Activated naive CD8-positive, alpha-beta T cell (primary cell): ENCODE results near the gene CDPF1.

Experiments
- H3K27ac Mint-ChIP-seq: one replicate; pipeline ENCODE4 v1.8.0; 2021; ENCODE audit warnings: mixed read lengths
- H3K27me3 Mint-ChIP-seq: one replicate; pipeline ENCODE4 v1.8.0; 2021; ENCODE audit warnings: mixed read lengths
- H3K36me3 Mint-ChIP-seq: one replicate; pipeline ENCODE4 v1.8.0; 2021; ENCODE audit warnings: mixed read lengths
- H3K4me1 Mint-ChIP-seq: one replicate; pipeline ENCODE4 v1.8.0; 2021; ENCODE audit warnings: low read depth, mixed read lengths
- H3K4me3 Mint-ChIP-seq: one replicate; pipeline ENCODE4 v1.8.0; 2021; ENCODE audit warnings: mild to moderate bottlenecking, mixed read lengths
- H3K9me3 Mint-ChIP-seq: one replicate; pipeline ENCODE4 v1.8.0; 2021; ENCODE audit warnings: low read depth, mixed read lengths

Gene CDPF1, protein sequence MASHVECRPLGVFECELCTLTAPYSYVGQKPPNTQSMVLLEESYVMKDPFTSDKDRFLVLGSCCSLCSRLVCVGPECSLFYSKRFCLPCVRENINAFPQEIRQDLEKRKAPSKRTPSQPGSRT

GRCh38 chr22:46250035-46250782 lies at the start of gene CDPF1:
CDPF1 (minus strand) TSS chr22:46250293; CDS start chr22:46248284, 2,009 bp downstream.
- H3K4me1 Mint-ChIP-seq = peaks cover 27% of the 10 kb centered on the region
- peaks cover 2% of the 10 kb centered on the region for H3K36me3 Mint-ChIP-seq
- H3K27ac Mint-ChIP-seq = peak within 1 kb of the TSS; percentile 76
- no peaks in the 10 kb centered on the region for H3K9me3 Mint-ChIP-seq
- H3K4me3 Mint-ChIP-seq = peak within 1 kb of the TSS; percentile 81
- H3K27me3 Mint-ChIP-seq = no peaks in the 10 kb centered on the region

DNA sequence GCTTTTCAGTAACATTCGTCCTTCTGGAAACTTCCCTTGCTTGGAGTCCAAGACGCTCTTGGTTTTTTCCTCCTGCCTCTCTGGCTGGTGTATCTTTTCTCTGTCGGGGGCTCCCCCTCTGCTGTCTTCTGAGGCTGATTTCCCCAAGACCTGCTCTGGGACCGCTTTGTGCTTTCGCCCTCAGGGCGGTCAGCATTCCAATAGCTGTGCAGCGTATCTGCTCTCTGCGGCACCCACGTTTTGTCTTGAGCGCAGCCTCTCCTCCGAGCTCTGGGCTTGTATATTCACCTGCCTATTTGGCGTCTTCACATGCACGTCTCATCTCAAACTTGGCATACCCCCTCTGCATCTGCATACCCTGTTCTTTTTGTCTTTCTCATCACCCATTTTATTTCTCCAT lies 49.0 kb upstream of the CDPF1 start:
- H3K4me3 Mint-ChIP-seq = no peak overlapping the region
- peaks cover 17% of the 10 kb centered on the region for H3K4me1 Mint-ChIP-seq
- H3K9me3 Mint-ChIP-seq = no peaks in the 10 kb centered on the region
- H3K27me3 Mint-ChIP-seq = peaks cover 6% of the 10 kb centered on the region
- H3K27ac Mint-ChIP-seq = no peak overlapping the region
- H3K36me3 Mint-ChIP-seq = peaks cover 7% of the 10 kb centered on the region

DNA sequence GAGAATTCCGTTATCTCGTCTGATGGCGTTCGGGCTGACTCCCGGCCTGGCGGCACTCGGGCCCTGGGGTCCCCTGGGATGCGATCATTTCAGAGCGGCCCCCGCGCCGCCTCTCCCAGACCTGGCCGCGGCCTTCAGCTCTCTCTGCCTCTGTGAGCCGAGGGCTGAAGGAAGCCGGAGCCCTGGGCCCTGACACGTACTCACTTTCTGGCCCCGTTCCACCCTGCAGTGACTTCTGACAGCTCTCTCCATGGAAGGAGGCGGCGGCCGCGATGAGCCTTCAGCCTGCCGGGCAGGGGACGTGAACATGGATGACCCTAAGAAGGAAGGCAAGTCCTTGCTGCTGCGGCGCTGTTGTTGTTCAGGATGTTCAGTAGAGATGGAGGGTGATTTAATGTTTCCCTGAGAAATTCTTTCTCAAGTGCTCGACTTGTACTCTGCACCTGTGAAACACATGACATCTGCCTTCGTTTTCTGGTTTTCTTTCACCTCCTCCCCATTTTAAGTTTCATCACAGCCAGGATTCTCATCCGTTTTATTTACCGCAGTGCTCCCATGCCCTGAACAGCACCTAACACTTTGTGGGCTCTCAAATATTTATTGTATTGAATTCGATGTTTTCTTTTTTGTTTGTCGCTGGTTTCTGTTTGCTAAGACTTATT lies 47.2 kb upstream of the CDPF1 start:
- H3K4me1 Mint-ChIP-seq = peaks cover 17% of the 10 kb centered on the region
- H3K4me3 Mint-ChIP-seq = peak overlapping the region; percentile 89
- peaks cover 7% of the 10 kb centered on the region for H3K36me3 Mint-ChIP-seq
- peaks cover 6% of the 10 kb centered on the region for H3K27me3 Mint-ChIP-seq
- H3K27ac Mint-ChIP-seq = no peak overlapping the region
- no peaks in the 10 kb centered on the region for H3K9me3 Mint-ChIP-seq

DNA sequence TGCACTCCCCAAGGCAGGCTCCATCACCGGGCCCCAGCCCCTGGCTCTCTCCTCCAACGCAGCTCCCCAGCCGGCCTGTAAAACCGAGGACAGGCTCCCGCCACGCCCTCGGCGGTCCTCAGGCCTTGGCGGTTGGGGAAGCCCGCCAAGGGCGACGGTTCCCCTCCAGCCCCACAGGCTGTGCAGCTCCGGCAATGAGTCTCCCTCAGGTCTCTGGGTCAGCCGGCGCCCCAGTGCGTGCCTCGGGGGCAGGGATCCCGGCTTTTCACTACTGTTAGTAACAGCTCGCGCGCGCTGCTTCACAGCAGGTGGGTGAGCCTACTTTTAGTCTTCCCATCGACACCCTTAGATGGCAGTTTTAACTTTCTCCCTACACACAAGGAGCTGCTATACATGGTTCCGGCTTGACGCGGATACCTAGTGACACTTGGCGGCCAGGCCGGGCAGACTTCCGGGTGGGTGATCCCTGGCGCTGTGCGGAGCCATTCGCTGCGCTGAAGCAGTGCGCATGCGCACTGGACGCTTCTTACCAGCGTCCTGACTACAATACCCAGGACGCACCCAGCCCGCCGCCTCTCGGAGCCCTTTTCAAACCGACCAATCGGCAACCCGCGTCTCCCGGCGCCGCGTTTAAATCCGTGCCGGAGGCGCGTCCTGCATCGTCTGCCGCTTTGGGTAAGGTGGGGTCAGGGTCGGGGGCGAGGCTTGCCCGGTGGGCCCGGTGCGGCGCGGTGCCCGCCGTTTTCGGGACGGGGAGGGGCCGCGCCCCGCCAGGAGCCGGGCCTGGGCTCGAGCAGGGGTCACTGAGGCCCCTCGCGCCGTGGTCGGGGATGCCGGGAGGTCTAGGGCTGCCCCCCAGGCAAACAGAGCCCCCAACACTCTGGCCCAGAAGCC lies 46.4 kb upstream of the CDPF1 start, which contains the start of gene GTSE1:
Gene GTSE1 (plus strand): TSS at position 614 of the 894 bp plus-strand sequence. CDS start 531 bp downstream, outside the sequence.
- H3K27ac Mint-ChIP-seq = peak within 1 kb of the TSS; percentile 99
- peaks cover 6% of the 10 kb centered on the region for H3K27me3 Mint-ChIP-seq
- no peaks in the 10 kb centered on the region for H3K9me3 Mint-ChIP-seq
- H3K4me1 Mint-ChIP-seq = peaks cover 17% of the 10 kb centered on the region
- peak within 1 kb of the TSS; percentile 93 for H3K4me3 Mint-ChIP-seq
- H3K36me3 Mint-ChIP-seq = peaks cover 7% of the 10 kb centered on the region

DNA sequence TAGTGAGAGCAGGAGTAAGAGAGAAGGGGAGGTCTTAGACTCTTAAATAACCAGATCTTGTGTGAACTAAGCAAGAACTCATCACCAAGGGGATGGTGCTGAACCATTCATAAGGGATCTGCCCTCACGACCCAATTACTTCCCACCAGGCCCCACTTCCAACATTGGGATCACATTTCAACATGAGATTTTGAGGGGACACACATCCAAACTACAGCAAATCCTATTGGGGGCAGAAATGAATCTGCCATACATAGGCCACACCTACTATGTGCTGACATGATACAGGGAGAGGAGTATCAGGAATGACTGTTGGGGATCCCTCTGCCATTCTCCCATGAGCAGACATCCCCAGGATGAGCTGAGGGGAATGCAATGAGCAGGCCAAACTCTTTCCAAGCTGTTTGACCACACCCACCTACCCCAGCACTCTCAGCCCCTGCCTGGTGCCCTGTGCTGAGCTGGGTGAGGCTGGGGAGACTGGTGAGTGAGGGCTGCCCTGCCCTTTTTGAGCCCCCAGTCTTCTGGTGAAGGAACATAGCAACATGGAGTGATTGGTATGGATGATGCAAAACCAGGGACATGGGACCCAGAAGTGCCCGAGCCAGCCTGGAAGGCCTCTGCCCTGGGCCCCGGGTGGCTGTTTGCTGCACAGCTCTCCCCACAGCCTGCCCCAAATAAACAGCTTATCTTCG lies 45.3 kb upstream of the CDPF1 start:
- Mint-ChIP-seq H3K4me1 (peaks cover 17% of the 10 kb centered on the region), H3K27ac (peak overlapping the region; percentile 99), H3K4me3 (peak overlapping the region; percentile 93), H3K36me3 (peaks cover 7% of the 10 kb centered on the region), H3K27me3 (peaks cover 6% of the 10 kb centered on the region), H3K9me3 (no peaks in the 10 kb centered on the region)

DNA sequence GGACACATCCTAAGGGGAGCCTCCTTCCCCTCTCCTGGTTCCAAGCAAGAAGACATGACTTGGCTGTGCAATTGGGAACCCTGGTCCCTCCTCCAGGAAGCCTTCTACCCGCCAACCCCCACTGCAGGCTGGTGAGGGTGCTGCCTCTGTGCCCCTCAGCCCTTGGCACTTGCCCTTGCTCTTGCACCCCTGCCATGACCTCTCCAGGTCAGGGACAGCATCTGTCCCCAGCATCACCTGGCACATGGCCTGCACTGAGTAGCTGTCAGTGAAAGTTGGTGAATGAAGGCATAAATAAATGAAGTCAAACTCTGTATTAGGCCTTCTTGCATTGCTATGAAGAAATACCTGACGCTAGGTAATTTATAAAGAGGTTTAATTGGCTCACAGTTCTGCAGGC lies 44.7 kb upstream of the CDPF1 start:
- peaks cover 17% of the 10 kb centered on the region for H3K4me1 Mint-ChIP-seq
- peaks cover 7% of the 10 kb centered on the region for H3K36me3 Mint-ChIP-seq
- peak overlapping the region; percentile 69 for H3K4me3 Mint-ChIP-seq
- H3K27me3 Mint-ChIP-seq = peaks cover 6% of the 10 kb centered on the region
- H3K9me3 Mint-ChIP-seq = no peaks in the 10 kb centered on the region
- peak overlapping the region; percentile 64 for H3K27ac Mint-ChIP-seq

GRCh38 chr22:46293577-46294260 lies 43.6 kb upstream of the CDPF1 start:
- H3K9me3 Mint-ChIP-seq = no peaks in the 10 kb centered on the region
- H3K27me3 Mint-ChIP-seq = peaks cover 4% of the 10 kb centered on the region
- H3K4me3 Mint-ChIP-seq = no peak overlapping the region
- peaks cover 6% of the 10 kb centered on the region for H3K36me3 Mint-ChIP-seq
- peaks cover 17% of the 10 kb centered on the region for H3K4me1 Mint-ChIP-seq
- H3K27ac Mint-ChIP-seq = no peak overlapping the region

DNA sequence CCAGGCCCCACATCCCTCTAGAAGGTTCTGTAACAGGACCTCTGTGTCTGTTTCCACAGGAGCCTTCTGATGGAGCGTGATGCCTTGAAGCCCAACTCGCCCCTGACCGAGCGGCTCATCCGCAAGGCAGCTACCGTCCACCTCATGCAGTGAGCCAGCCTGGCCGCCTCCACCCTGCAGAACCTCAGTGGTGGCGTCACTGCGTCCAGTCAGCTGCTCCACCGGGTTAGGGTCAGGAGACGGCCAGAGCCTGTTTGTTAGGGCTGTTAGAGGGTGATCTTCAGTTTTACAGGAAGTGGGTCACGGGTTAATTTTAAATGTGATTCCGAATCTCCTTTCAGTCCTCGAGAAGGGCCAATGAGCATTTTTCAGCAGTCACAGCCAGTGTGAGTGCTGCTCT lies 42.6 kb upstream of the CDPF1 start:
- Mint-ChIP-seq H3K27me3 (peaks cover 2% of the 10 kb centered on the region), H3K36me3 (peaks cover 3% of the 10 kb centered on the region), H3K9me3 (no peaks in the 10 kb centered on the region), H3K4me1 (peaks cover 18% of the 10 kb centered on the region), H3K27ac (no peak overlapping the region), H3K4me3 (no peak overlapping the region)

- H3K36me3 Mint-ChIP-seq = peaks cover 3% of the 10 kb centered on the region
- no peak overlapping the region for H3K4me3 Mint-ChIP-seq
- no peaks in the 10 kb centered on the region for H3K27me3 Mint-ChIP-seq
- no peak overlapping the region for H3K27ac Mint-ChIP-seq
- H3K4me1 Mint-ChIP-seq = peaks cover 15% of the 10 kb centered on the region
- no peaks in the 10 kb centered on the region for H3K9me3 Mint-ChIP-seq
These were observed 42.1 kb upstream of the CDPF1 start for GRCh38 chr22:46292173-46292572.

- no peak overlapping the region for H3K4me3 Mint-ChIP-seq
- H3K27me3 Mint-ChIP-seq = no peaks in the 10 kb centered on the region
- peaks cover 3% of the 10 kb centered on the region for H3K36me3 Mint-ChIP-seq
- H3K27ac Mint-ChIP-seq = no peak overlapping the region
- H3K4me1 Mint-ChIP-seq = peaks cover 10% of the 10 kb centered on the region
- H3K9me3 Mint-ChIP-seq = no peaks in the 10 kb centered on the region
These were observed 41.0 kb upstream of the CDPF1 start for GRCh38 chr22:46290843-46291785.

DNA sequence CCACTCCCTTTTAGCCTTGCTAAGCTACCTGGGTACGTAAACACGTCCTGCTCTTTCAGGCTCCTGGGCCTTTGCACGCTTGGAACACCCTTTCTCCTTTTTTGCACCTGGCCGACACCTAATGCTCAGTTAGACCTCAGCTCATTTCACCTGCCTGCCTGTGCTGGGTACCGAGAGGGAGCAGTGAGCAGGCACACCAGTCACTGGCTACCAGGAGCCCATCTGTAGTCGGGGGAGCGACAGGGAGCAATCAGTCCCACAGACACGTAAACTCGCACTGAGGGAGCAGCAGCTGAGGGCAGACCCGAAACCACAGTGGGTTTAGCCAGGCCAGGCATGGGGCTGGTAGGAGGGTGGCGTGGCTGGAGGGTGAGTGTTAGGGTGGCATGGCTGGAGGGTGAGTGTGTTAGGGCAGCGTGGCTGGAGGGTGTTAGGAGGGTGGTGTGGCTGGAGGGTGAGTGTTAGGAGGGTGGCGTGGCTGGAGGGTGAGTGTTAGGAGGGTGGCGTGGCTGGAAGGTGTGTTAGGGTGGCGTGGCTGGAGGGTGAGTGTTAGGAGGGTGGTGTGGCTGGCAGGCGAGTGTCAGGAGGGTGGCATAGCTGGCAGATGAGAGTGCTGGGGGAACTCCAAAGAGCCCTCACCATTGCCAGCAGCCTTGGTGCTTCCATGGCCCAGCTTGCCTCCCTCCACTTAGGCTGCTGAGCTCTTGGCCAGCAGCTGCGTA lies 40.2 kb upstream of the CDPF1 start:
- Mint-ChIP-seq H3K4me3 (no peak overlapping the region), H3K9me3 (no peaks in the 10 kb centered on the region), H3K36me3 (peaks cover 3% of the 10 kb centered on the region), H3K4me1 (peaks cover 6% of the 10 kb centered on the region), H3K27ac (no peak overlapping the region), H3K27me3 (no peaks in the 10 kb centered on the region)

GRCh38 chr22:46289244-46289891 lies 39.3 kb upstream of the CDPF1 start:
- H3K4me1 Mint-ChIP-seq = peaks cover 3% of the 10 kb centered on the region
- H3K36me3 Mint-ChIP-seq = no peaks in the 10 kb centered on the region
- H3K27me3 Mint-ChIP-seq = no peaks in the 10 kb centered on the region
- H3K27ac Mint-ChIP-seq = no peak overlapping the region
- H3K4me3 Mint-ChIP-seq = no peak overlapping the region
- no peaks in the 10 kb centered on the region for H3K9me3 Mint-ChIP-seq
